ENCODE results near the gene TRIM44. TPM values are rescaled to one million over a fixed set of nuclear protein-coding genes. Genes with fewer than 3 reads are reported as not detected.

Gene TRIM44
- total RNA-seq, 3 donors from 2014 or later: 43.0 to 83.6 (median 43.9) TPM

GRCh38 chr11:35839368-35840161 is 177.0 kb downstream of the TRIM44 start:
- Histone ChIP-seq H3K36me3 (ENCODE audit: low read depth) (no peaks in the 10 kb centered on the region), H3K4me1 (ENCODE audit: low read depth) (no peaks in the 10 kb centered on the region), H3K9me3 (no peaks in the 10 kb centered on the region), H3K4me3 (no peak overlapping the region)
- intact Hi-C loops (cut with DNase I, micrococcal nuclease): no loop called here
- ATAC-seq (no peak), DNase-seq (no peak)
- TF ChIP-seq, protein P1, sequence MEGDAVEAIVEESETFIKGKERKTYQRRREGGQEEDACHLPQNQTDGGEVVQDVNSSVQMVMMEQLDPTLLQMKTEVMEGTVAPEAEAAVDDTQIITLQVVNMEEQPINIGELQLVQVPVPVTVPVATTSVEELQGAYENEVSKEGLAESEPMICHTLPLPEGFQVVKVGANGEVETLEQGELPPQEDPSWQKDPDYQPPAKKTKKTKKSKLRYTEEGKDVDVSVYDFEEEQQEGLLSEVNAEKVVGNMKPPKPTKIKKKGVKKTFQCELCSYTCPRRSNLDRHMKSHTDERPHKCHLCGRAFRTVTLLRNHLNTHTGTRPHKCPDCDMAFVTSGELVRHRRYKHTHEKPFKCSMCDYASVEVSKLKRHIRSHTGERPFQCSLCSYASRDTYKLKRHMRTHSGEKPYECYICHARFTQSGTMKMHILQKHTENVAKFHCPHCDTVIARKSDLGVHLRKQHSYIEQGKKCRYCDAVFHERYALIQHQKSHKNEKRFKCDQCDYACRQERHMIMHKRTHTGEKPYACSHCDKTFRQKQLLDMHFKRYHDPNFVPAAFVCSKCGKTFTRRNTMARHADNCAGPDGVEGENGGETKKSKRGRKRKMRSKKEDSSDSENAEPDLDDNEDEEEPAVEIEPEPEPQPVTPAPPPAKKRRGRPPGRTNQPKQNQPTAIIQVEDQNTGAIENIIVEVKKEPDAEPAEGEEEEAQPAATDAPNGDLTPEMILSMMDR (IDR thresholded peaks at IDR 0.05): no peak

- DNase-seq (no peak), ATAC-seq (no peak)
- Histone ChIP-seq H3K4me1 (ENCODE audit: low read depth) (no peaks in the 10 kb centered on the region), H3K9me3 (no peaks in the 10 kb centered on the region), H3K36me3 (ENCODE audit: low read depth) (no peaks in the 10 kb centered on the region), H3K4me3 (no peak overlapping the region)
- intact Hi-C loops (cut with DNase I, micrococcal nuclease): no loop called here
- TF ChIP-seq, protein P1 (IDR thresholded peaks at IDR 0.05): no peak
These were observed 179.2 kb downstream of the TRIM44 start for GRCh38 chr11:35841733-35842132.

- Histone ChIP-seq H3K4me1 (ENCODE audit: low read depth) (no peaks in the 10 kb centered on the region), H3K36me3 (ENCODE audit: low read depth) (no peaks in the 10 kb centered on the region), H3K9me3 (no peaks in the 10 kb centered on the region), H3K4me3 (no peak overlapping the region)
- ATAC-seq (no peak), DNase-seq (no peak)
- intact Hi-C loops (cut with DNase I, micrococcal nuclease): no loop called here
- TF ChIP-seq, protein P1 (IDR thresholded peaks at IDR 0.05): no peak
These were observed 180.4 kb downstream of the TRIM44 start for GRCh38 chr11:35842958-35843357.

DNA sequence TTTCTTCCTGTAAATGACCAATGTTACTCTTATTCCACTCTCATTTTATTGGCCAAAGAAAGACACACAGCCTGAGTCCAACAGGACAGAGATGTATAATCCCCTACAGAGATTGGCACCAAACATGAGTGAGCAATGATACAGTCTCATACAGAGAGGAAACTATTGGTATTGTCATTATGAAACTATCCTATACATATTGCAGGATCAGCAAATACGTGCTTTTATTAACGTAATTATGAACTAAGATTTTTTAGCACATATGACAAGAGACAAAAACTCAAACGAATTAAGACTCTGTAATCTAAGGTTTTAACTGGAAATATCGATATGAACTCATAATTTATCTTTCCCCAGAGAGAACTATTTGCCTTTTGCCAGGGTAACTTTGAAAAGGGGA is 182.0 kb downstream of the TRIM44 start:
- no peak for DNase-seq
- no peak overlapping the region for H3K4me3 ChIP-seq
- H3K36me3 ChIP-seq (ENCODE audit: low read depth): no peaks in the 10 kb centered on the region
- TF ChIP-seq, protein P1 (IDR thresholded peaks at IDR 0.05): no peak
- intact Hi-C loops (cut with DNase I, micrococcal nuclease): no loop called here
- no peak for ATAC-seq
- no peaks in the 10 kb centered on the region for H3K9me3 ChIP-seq
- H3K4me1 ChIP-seq (ENCODE audit: low read depth): no peaks in the 10 kb centered on the region

GRCh38 chr11:35845860-35846259 is 183.3 kb downstream of the TRIM44 start:
- ATAC-seq (no peak), DNase-seq (no peak)
- no peaks in the 10 kb centered on the region for H3K9me3 ChIP-seq
- no peaks in the 10 kb centered on the region for H3K4me1 ChIP-seq (ENCODE audit: low read depth)
- TF ChIP-seq, protein P1 (IDR thresholded peaks at IDR 0.05): no peak
- no peak overlapping the region for H3K4me3 ChIP-seq
- no peaks in the 10 kb centered on the region for H3K36me3 ChIP-seq (ENCODE audit: low read depth)
- intact Hi-C loops (cut with DNase I, micrococcal nuclease): no loop called here
